ENCODE measurements around the gene CNTN3.

Gene CNTN3

DNA sequence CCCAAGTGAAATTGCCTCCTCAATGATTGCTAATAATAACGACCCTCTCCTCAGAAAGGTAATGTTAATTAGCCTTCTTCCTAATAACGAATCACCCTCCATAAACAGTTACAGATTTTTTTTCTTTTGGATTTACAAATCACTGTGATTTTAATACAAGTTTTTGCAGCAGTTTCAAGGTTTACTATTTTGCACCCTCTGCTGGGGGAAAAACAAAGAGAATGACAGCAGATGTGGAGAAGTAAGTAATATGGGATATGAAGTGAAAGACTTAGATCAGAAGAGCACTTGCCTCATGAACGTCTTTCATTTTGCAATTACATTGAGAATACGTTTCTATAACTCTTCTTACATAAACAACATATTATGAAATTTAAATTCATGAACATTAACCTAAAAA is 16.1 kb upstream of the CNTN3 start:
- H3K27ac ChIP-seq, result no peak overlapping the region
- TF ChIP-seq ZFX (IDR thresholded peaks at IDR 0.05), result no peak
- TF ChIP-seq, protein P1, sequence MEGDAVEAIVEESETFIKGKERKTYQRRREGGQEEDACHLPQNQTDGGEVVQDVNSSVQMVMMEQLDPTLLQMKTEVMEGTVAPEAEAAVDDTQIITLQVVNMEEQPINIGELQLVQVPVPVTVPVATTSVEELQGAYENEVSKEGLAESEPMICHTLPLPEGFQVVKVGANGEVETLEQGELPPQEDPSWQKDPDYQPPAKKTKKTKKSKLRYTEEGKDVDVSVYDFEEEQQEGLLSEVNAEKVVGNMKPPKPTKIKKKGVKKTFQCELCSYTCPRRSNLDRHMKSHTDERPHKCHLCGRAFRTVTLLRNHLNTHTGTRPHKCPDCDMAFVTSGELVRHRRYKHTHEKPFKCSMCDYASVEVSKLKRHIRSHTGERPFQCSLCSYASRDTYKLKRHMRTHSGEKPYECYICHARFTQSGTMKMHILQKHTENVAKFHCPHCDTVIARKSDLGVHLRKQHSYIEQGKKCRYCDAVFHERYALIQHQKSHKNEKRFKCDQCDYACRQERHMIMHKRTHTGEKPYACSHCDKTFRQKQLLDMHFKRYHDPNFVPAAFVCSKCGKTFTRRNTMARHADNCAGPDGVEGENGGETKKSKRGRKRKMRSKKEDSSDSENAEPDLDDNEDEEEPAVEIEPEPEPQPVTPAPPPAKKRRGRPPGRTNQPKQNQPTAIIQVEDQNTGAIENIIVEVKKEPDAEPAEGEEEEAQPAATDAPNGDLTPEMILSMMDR (conservative IDR thresholded peaks at IDR 0.05), result peak; percentile 54

DNA sequence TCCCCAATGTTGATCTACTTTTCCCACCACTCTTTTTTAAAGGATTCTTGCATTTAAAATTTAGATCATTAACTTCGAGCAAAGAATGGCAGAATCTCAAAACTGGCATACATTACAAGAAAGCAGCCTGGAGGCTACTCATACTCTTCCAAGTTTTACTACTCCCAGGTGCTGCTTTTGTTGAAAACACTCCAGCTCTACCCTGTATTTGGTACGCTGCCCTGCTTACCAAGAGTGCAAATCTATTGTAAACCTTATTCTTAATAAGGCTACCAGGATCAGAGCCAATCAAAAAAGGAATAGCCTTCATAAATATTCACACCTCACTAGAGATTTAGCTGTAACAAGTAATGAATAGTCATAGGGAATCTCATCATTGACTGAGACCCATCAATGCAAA is 11.6 kb upstream of the CNTN3 start:
- TF ChIP-seq, protein P1 (conservative IDR thresholded peaks at IDR 0.05), result no peak
- TF ChIP-seq ZFX (IDR thresholded peaks at IDR 0.05), result no peak

DNA sequence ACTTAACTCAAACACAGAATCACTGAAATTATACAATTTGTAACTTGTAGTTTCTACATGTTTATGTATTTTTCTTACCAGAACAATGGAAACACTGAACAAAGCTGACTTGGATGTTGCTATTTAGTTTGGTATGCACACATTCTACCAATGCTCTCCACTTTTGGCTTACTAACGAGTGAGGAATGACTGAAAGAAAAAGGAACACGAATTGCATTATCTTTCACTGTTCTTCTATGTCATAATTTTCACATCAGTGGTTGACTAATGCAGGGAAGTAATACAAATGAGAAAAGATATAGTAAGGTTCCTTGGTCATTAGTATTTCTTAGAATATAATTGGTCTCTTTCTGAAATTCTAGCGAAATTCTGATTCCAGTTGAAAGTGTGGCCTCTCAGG is 9.8 kb upstream of the CNTN3 start:
- TF ChIP-seq ZFX (IDR thresholded peaks at IDR 0.05), result no peak
- TF ChIP-seq, protein P1 (conservative IDR thresholded peaks at IDR 0.05), result no peak
- no peak overlapping the region for H3K27ac ChIP-seq

More for the DNA sequence above, 11.6 kb upstream of the CNTN3 start:
- no peak overlapping the region for H3K27ac ChIP-seq

DNA sequence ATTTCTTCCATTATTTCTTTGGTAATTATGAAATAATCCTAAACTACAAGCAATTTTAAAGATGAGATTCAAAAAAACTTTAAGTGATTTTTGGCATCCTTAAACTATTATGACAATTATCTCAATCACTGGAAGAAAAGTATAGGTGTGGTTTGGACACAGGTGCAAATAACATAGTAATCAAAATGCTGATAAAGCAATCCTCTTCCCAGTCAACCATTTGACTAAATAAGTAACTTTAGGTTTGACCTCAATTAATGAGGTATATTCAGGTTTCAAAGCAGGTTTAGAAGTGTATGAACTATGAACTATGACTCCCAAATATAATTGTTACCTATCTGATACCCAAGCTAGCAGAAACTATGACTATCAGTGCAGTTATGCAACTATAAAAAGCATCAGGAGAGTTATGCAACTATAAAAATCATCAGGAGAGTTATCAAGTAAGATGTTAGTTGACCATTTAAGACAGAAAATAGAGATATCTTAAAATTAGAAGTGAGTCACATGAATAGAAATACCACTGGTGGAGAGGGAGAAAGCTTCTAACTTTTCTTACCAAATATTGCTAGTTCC is 8.9 kb upstream of the CNTN3 start:
- no peak overlapping the region for H3K27ac ChIP-seq
- no peak for TF ChIP-seq ZFX (IDR thresholded peaks at IDR 0.05)
- TF ChIP-seq, protein P1 (conservative IDR thresholded peaks at IDR 0.05), result no peak

DNA sequence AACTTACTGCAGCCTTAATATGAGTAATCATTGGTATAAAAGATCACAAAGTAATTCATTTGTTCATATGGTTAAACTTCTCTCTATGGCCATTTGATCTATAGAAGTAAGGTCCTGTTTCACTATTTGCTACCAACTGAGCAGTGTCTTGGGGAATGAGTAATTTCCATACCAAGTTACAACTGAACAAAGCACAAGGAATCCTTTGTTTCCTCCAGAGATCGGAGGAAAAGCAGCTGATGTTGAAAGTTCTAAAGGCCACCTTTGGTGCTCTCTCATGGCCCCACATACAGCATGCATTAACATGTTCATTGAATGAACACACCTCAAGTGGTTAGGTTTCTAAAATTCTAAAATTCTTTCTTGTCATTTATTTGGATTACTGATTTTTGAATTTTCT is 7.1 kb upstream of the CNTN3 start:
- TF ChIP-seq ZFX (IDR thresholded peaks at IDR 0.05), result no peak
- TF ChIP-seq, protein P1 (conservative IDR thresholded peaks at IDR 0.05), result no peak
- no peak overlapping the region for H3K27ac ChIP-seq

DNA sequence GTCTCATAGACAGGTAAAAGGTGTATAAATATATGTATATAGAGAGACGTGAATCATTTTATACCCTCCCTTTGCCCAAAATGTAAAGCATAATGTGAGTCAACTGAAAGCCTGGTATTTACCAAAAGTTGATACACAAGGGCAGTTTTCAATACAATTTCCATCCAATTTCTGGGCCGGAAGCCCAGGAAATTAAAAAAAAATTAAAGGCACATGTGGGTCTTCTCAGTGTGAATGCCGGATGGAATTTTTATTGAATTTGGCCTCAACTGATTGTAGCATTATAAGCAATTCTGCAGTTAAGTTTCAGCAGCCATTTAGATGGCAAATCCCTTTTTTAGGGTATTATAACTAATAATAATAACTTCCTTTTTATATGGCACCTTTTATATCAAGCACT is 3.3 kb upstream of the CNTN3 start:
- no peak for TF ChIP-seq ZFX (IDR thresholded peaks at IDR 0.05)
- TF ChIP-seq, protein P1 (conservative IDR thresholded peaks at IDR 0.05), result no peak
- H3K27ac ChIP-seq, result no peak overlapping the region

DNA sequence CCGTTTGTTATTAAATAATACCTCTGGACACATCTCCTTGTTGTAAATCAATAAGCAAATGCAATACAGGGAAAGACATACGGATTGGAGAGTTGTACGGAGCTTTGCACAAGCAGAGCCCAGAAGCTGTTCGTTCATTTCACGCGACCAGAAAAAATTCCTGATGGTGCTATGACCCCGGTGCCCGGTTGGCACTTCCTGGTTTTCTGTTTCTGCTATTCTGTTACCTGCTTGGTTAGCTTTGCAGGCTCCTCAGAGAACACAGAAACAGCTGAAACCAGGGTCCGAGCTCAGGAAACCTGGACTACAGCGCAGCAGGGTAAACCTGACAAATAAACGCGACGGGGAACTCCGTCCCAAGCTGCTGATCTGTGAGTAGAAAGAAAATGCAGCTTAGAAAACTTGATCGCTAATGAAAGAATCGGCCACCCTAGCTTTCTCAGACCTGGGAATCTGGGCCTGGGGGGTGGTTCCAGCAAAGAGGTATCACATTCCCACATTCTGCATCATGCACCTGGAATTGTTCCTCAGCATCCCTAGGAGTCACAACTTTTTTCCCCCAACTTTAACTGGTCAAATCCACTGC is 845 bp downstream of the CNTN3 start:
- H3K27ac ChIP-seq, result peak overlapping the region; percentile 72
- no peak for TF ChIP-seq ZFX (IDR thresholded peaks at IDR 0.05)
- TF ChIP-seq, protein P1 (conservative IDR thresholded peaks at IDR 0.05), result no peak

Measured in C4-2B (cell line).